H9 (cell line): ENCODE measurements around the gene ASPSCR1. TPM values are rescaled to one million over a fixed set of nuclear protein-coding genes. Genes with fewer than 3 reads are reported as not detected.

Source experiments
- DNase-seq: peaks from one replicate; pipeline ENCODE4 v3.0.0-alpha.2; 2017
- H2AFZ ChIP-seq: one replicate; pipeline ENCODE4 v1.6.1; 2013; ENCODE audit warnings: mild to moderate bottlenecking, low read length, control low read depth, moderate library complexity
- H2AK5ac ChIP-seq: 2 replicates; pipeline ENCODE4 v1.6.1; 2013; ENCODE audit warnings: low read length, control low read depth, mixed read lengths; ENCODE audit not compliant: insufficient read length
- H2BK120ac ChIP-seq: one replicate; pipeline ENCODE4 v1.6.1; 2013; ENCODE audit warnings: low read depth, mild to moderate bottlenecking, low read length, control low read depth, inconsistent platforms; ENCODE audit not compliant: poor library complexity, severe bottlenecking
- H2BK12ac ChIP-seq: 2 replicates; pipeline ENCODE4 v1.6.1; 2013; ENCODE audit warnings: low read length, control low read depth, mixed read lengths, low read depth; ENCODE audit not compliant: insufficient read length
- H2BK15ac ChIP-seq: 2 replicates; pipeline ENCODE4 v1.6.1; 2013; ENCODE audit warnings: low read depth, low read length, control low read depth
- H2BK20ac ChIP-seq: one replicate; pipeline ENCODE4 v1.6.1; 2013; ENCODE audit warnings: low read depth, mild to moderate bottlenecking, low read length, control low read depth, inconsistent platforms; ENCODE audit not compliant: poor library complexity, severe bottlenecking
- H2BK5ac ChIP-seq: 2 replicates; pipeline ENCODE4 v1.6.1; 2013; ENCODE audit warnings: low read length, control low read depth, mixed read lengths; ENCODE audit not compliant: insufficient read length
- H3K14ac ChIP-seq: 2 replicates; pipeline ENCODE4 v1.6.1; 2013; ENCODE audit warnings: low read length, control low read depth; ENCODE audit not compliant: insufficient read depth
- H3K18ac ChIP-seq: 2 replicates; pipeline ENCODE4 v1.6.1; 2013; ENCODE audit warnings: low read depth, mild to moderate bottlenecking, mixed read lengths, low read length, control low read depth; ENCODE audit not compliant: insufficient read length
- H3K23ac ChIP-seq: 2 replicates; pipeline ENCODE4 v1.6.1; 2013; ENCODE audit warnings: low read length, control low read depth, mixed read lengths, low read depth; ENCODE audit not compliant: insufficient read length
- H3K23me2 ChIP-seq: 2 replicates; pipeline ENCODE4 v1.6.1; 2013; ENCODE audit warnings: low read depth, mild to moderate bottlenecking, mixed read lengths, low read length, control low read depth; ENCODE audit not compliant: insufficient read length, poor library complexity, severe bottlenecking
- H3K27ac ChIP-seq: 2 replicates; pipeline ENCODE4 v1.5.1; 2013; ENCODE audit warnings: low read length, control low read depth, mixed read lengths, low read depth; ENCODE audit not compliant: insufficient read length
- H3K27me3 ChIP-seq: 2 replicates; pipeline ENCODE4 v1.6.1; 2013; ENCODE audit warnings: low read length, control low read depth, inconsistent platforms; ENCODE audit not compliant: insufficient read depth
- H3K4ac ChIP-seq: 2 replicates; pipeline ENCODE4 v1.6.1; 2013; ENCODE audit warnings: low read depth, mild to moderate bottlenecking, control low read depth, inconsistent platforms, low read length, moderate library complexity
- H3K4me1 ChIP-seq: 2 replicates; pipeline ENCODE4 v1.6.1; 2013; ENCODE audit warnings: low read length, control low read depth, inconsistent platforms; ENCODE audit not compliant: insufficient read depth
- H3K4me2 ChIP-seq: 2 replicates; pipeline ENCODE4 v1.6.1; 2013; ENCODE audit warnings: low read length, control low read depth, mixed read lengths; ENCODE audit not compliant: insufficient read length, insufficient read depth
- H3K56ac ChIP-seq: 2 replicates; pipeline ENCODE4 v1.6.1; 2013; ENCODE audit warnings: low read depth, mild to moderate bottlenecking, mixed read lengths, low read length, control low read depth; ENCODE audit not compliant: insufficient read length
- H3K79me1 ChIP-seq: 2 replicates; pipeline ENCODE4 v1.6.1; 2013; ENCODE audit warnings: low read depth, mild to moderate bottlenecking, moderate library complexity, low read length, control low read depth, inconsistent platforms; ENCODE audit not compliant: insufficient read depth, poor library complexity, severe bottlenecking
- H3K79me2 ChIP-seq: 2 replicates; pipeline ENCODE4 v1.6.1; 2013; ENCODE audit warnings: low read length, control low read depth, inconsistent platforms; ENCODE audit not compliant: insufficient read depth
- H3K9ac ChIP-seq: 2 replicates; pipeline ENCODE4 v1.6.1; 2013; ENCODE audit warnings: low read length, control low read depth, mixed read lengths; ENCODE audit not compliant: insufficient read length; ENCODE audit errors: extremely low read depth
- H3K9me3 ChIP-seq: one replicate; pipeline ENCODE4 v1.6.1; 2013; ENCODE audit warnings: low read depth, low read length, inconsistent platforms; ENCODE audit not compliant: control insufficient read depth
- H3T11ph ChIP-seq: one replicate; pipeline ENCODE4 v1.6.1; 2013; ENCODE audit warnings: mild to moderate bottlenecking, low read length, control low read depth, inconsistent platforms
- H4K20me1 ChIP-seq: one replicate; pipeline ENCODE4 v1.6.1; 2013; ENCODE audit not compliant: control insufficient read depth, insufficient read length, insufficient read depth
- H4K5ac ChIP-seq: 2 replicates; pipeline ENCODE4 v1.6.1; 2013; ENCODE audit warnings: low read depth, mild to moderate bottlenecking, mixed read lengths, low read length, control low read depth; ENCODE audit not compliant: insufficient read length
- H4K8ac ChIP-seq: replicated peaks from 2 replicates; pipeline ENCODE4 v1.6.1; 2013; ENCODE audit warnings: low read length, control low read depth, mixed read lengths, low read depth; ENCODE audit not compliant: insufficient read length
- H4K91ac ChIP-seq: 2 replicates; pipeline ENCODE4 v1.6.1; 2013; ENCODE audit warnings: low read depth, mild to moderate bottlenecking, moderate library complexity, mixed read lengths, low read length, control low read depth; ENCODE audit not compliant: insufficient read length
- H3K27ac Mint-ChIP-seq, 3 experiments: 2 replicates in 2 of 3; 3 replicates in 1 of 3; pipeline ENCODE4 v1.8.0; 2020 to 2021; ENCODE audit warnings: mixed read lengths in 3 of 3, mild to moderate bottlenecking in 1 of 3, moderate library complexity in 1 of 3
- H3K27me3 Mint-ChIP-seq: 2 replicates; pipeline ENCODE4 v1.8.0; 2021; ENCODE audit warnings: low read depth, mild to moderate bottlenecking, moderate library complexity, mixed read lengths
- H3K36me3 Mint-ChIP-seq, 3 experiments: 2 replicates in 2 of 3; 3 replicates in 1 of 3; pipeline ENCODE4 v1.8.0; 2020 to 2021; ENCODE audit warnings: low read depth in 3 of 3, mixed read lengths in 3 of 3; ENCODE audit not compliant: insufficient read depth in 1 of 3
- H3K4me1 Mint-ChIP-seq, 2 experiments: 2 replicates each; pipeline ENCODE4 v1.8.0; 2020; ENCODE audit warnings: mixed read lengths in 2 of 2
- H3K4me3 Mint-ChIP-seq, 2 experiments: 2 replicates in 1 of 2; 3 replicates in 1 of 2; pipeline ENCODE4 v1.8.0; 2020 to 2021; ENCODE audit warnings: mild to moderate bottlenecking in 2 of 2, mixed read lengths in 2 of 2, moderate library complexity in 1 of 2
- H3K9me3 Mint-ChIP-seq, 2 experiments: 2 replicates in 1 of 2; 3 replicates in 1 of 2; pipeline ENCODE4 v1.8.0; 2020; ENCODE audit warnings: mild to moderate bottlenecking in 2 of 2, mixed read lengths in 2 of 2, moderate library complexity in 1 of 2
- WGBS: extraction: QIAGEN DNeasy Blood & Tissue Kit; methylation state at CpG from one replicate; pipeline ENCODE4 v1.1.7; 2013; ENCODE audit warnings: missing lambda C conversion rate, low lambda C conversion rate, mixed read lengths; ENCODE audit not compliant: insufficient read length; ENCODE audit errors: extremely low coverage; 5-methylcytosine and 5-hydroxymethylcytosine counted together
- total RNA-seq: library from RNA; stranded (reverse); gene quantifications from 2 replicates; pipeline ENCODE4 v1.2.1, GENCODE V29; 2021
- TF ChIP-seq, protein P1 (sequence below): fragments of 200-600 bp; sonication (generic); conservative IDR thresholded peaks from 3 replicates; pipeline ENCODE4 v1.8.0; 2021; ENCODE audit warnings: antibody characterized with exemption, mild to moderate bottlenecking

Gene ASPSCR1
- total RNA-seq, 1 experiment from 2014 or later = 50.9 TPM

DNA sequence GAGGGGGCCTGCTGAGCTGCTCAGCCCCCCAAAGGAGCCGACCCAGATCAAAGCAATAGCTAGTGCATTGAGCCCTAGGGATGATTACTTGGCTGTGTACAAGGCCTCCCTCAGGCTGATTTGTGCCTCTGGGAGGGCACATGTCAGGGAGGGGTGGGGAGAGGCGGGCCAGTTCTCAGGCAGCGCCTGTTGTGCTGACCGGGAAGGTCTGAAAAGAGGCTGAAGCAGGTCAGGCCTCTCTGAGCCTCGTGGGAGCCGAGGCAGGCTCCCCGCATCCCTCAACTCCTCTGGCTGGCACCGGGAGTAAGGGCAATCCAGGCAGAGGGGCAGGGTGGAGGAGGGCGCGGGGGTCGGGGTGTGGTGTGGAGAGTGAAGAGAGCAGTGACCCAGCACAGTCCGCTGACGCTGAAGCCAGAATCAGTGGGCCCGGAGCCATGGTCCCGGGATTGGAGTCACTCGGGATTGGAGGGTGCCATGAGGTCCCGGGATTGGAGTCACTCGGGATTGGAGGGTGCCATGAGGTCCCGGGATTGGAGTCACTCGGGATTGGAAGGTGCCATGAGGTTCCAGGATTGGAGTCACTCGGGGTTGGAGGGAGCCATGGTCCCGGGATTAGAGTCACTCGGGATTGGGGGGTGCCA, 57.1 kb downstream of the ASPSCR1 start:
- no peak overlapping the region for H2BK12ac ChIP-seq
- no peaks in the 10 kb centered on the region for H3K79me1 ChIP-seq
- no peak overlapping the region for H4K5ac ChIP-seq
- no peaks in the 10 kb centered on the region; the same call in 1 of the 2 replicates for H3K27me3 ChIP-seq
- no peak overlapping the region for H2BK120ac ChIP-seq
- no peak overlapping the region for H3K4me2 ChIP-seq
- Mint-ChIP-seq H3K36me3 (peaks cover 8 to 18% (median 15%) of the 10 kb centered on the region in 3 experiments; a peak in 6 of 7 replicates), H3K4me3 (peak overlapping the region in 1 of 2 experiments; percentile 62; a peak in 1 of 5 replicates), H3K27ac (0 out of 7 replicates have a peak overlapping the region, but pooled peaks of 1 of the 3 experiments have one; percentile 47), H3K9me3 (no peaks in the 10 kb centered on the region), H3K27me3 (peaks cover 10% of the 10 kb centered on the region), H3K4me1 (peaks cover 7 to 24% of the 10 kb centered on the region in 2 experiments)
- no peaks in the 10 kb centered on the region for H4K20me1 ChIP-seq
- H2BK20ac ChIP-seq = no peak overlapping the region
- H3T11ph ChIP-seq = no peak overlapping the region
- H3K18ac ChIP-seq = no peak overlapping the region
- H3K9ac ChIP-seq = no peak overlapping the region
- no peaks in the 10 kb centered on the region for H3K4me1 ChIP-seq
- no peak overlapping the region for H2AK5ac ChIP-seq
- H3K23ac ChIP-seq = no peak overlapping the region
- no peak overlapping the region for H4K8ac ChIP-seq
- H3K4ac ChIP-seq = no peak overlapping the region
- H3K23me2 ChIP-seq = peaks cover 8% of the 10 kb centered on the region
- DNase-seq = peak; percentile 76
- no CpG with 5 or more reads among the region's 23 CpGs for WGBS
- H3K79me2 ChIP-seq = no peaks in the 10 kb centered on the region
- no peak overlapping the region for H2AFZ ChIP-seq
- H2BK15ac ChIP-seq = no peak overlapping the region
- H3K14ac ChIP-seq = no peak overlapping the region
- H2BK5ac ChIP-seq = no peak overlapping the region
- H3K9me3 ChIP-seq = no peaks in the 10 kb centered on the region
- no peak overlapping the region for H3K56ac ChIP-seq
- H3K27ac ChIP-seq = no peak overlapping the region
- no peak overlapping the region for H4K91ac ChIP-seq
- TF ChIP-seq, protein P1, sequence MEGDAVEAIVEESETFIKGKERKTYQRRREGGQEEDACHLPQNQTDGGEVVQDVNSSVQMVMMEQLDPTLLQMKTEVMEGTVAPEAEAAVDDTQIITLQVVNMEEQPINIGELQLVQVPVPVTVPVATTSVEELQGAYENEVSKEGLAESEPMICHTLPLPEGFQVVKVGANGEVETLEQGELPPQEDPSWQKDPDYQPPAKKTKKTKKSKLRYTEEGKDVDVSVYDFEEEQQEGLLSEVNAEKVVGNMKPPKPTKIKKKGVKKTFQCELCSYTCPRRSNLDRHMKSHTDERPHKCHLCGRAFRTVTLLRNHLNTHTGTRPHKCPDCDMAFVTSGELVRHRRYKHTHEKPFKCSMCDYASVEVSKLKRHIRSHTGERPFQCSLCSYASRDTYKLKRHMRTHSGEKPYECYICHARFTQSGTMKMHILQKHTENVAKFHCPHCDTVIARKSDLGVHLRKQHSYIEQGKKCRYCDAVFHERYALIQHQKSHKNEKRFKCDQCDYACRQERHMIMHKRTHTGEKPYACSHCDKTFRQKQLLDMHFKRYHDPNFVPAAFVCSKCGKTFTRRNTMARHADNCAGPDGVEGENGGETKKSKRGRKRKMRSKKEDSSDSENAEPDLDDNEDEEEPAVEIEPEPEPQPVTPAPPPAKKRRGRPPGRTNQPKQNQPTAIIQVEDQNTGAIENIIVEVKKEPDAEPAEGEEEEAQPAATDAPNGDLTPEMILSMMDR = no peak
